H9 (cell line): ENCODE data around the gene RNGTT. TPM values are rescaled to one million over a fixed set of nuclear protein-coding genes. Genes with fewer than 3 reads are reported as not detected.

Source experiments
- DNase-seq: peaks from one replicate; pipeline ENCODE4 v3.0.0-alpha.2; 2017
- H2AFZ ChIP-seq: one replicate; pipeline ENCODE4 v1.6.1; 2013; ENCODE audit warnings: mild to moderate bottlenecking, low read length, control low read depth, moderate library complexity
- H2AK5ac ChIP-seq: 2 replicates; pipeline ENCODE4 v1.6.1; 2013; ENCODE audit warnings: low read length, control low read depth, mixed read lengths; ENCODE audit not compliant: insufficient read length
- H2BK120ac ChIP-seq: one replicate; pipeline ENCODE4 v1.6.1; 2013; ENCODE audit warnings: low read depth, mild to moderate bottlenecking, low read length, control low read depth, inconsistent platforms; ENCODE audit not compliant: poor library complexity, severe bottlenecking
- H2BK12ac ChIP-seq: 2 replicates; pipeline ENCODE4 v1.6.1; 2013; ENCODE audit warnings: low read length, control low read depth, mixed read lengths, low read depth; ENCODE audit not compliant: insufficient read length
- H2BK15ac ChIP-seq: 2 replicates; pipeline ENCODE4 v1.6.1; 2013; ENCODE audit warnings: low read depth, low read length, control low read depth
- H2BK20ac ChIP-seq: one replicate; pipeline ENCODE4 v1.6.1; 2013; ENCODE audit warnings: low read depth, mild to moderate bottlenecking, low read length, control low read depth, inconsistent platforms; ENCODE audit not compliant: poor library complexity, severe bottlenecking
- H2BK5ac ChIP-seq: 2 replicates; pipeline ENCODE4 v1.6.1; 2013; ENCODE audit warnings: low read length, control low read depth, mixed read lengths; ENCODE audit not compliant: insufficient read length
- H3K14ac ChIP-seq: 2 replicates; pipeline ENCODE4 v1.6.1; 2013; ENCODE audit warnings: low read length, control low read depth; ENCODE audit not compliant: insufficient read depth
- H3K18ac ChIP-seq: 2 replicates; pipeline ENCODE4 v1.6.1; 2013; ENCODE audit warnings: low read depth, mild to moderate bottlenecking, mixed read lengths, low read length, control low read depth; ENCODE audit not compliant: insufficient read length
- H3K23ac ChIP-seq: 2 replicates; pipeline ENCODE4 v1.6.1; 2013; ENCODE audit warnings: low read length, control low read depth, mixed read lengths, low read depth; ENCODE audit not compliant: insufficient read length
- H3K23me2 ChIP-seq: 2 replicates; pipeline ENCODE4 v1.6.1; 2013; ENCODE audit warnings: low read depth, mild to moderate bottlenecking, mixed read lengths, low read length, control low read depth; ENCODE audit not compliant: insufficient read length, poor library complexity, severe bottlenecking
- H3K27ac ChIP-seq: 2 replicates; pipeline ENCODE4 v1.5.1; 2013; ENCODE audit warnings: low read length, control low read depth, mixed read lengths, low read depth; ENCODE audit not compliant: insufficient read length
- H3K27me3 ChIP-seq: 2 replicates; pipeline ENCODE4 v1.6.1; 2013; ENCODE audit warnings: low read length, control low read depth, inconsistent platforms; ENCODE audit not compliant: insufficient read depth
- H3K4ac ChIP-seq: 2 replicates; pipeline ENCODE4 v1.6.1; 2013; ENCODE audit warnings: low read depth, mild to moderate bottlenecking, control low read depth, inconsistent platforms, low read length, moderate library complexity
- H3K4me1 ChIP-seq: 2 replicates; pipeline ENCODE4 v1.6.1; 2013; ENCODE audit warnings: low read length, control low read depth, inconsistent platforms; ENCODE audit not compliant: insufficient read depth
- H3K4me2 ChIP-seq: 2 replicates; pipeline ENCODE4 v1.6.1; 2013; ENCODE audit warnings: low read length, control low read depth, mixed read lengths; ENCODE audit not compliant: insufficient read length, insufficient read depth
- H3K56ac ChIP-seq: 2 replicates; pipeline ENCODE4 v1.6.1; 2013; ENCODE audit warnings: low read depth, mild to moderate bottlenecking, mixed read lengths, low read length, control low read depth; ENCODE audit not compliant: insufficient read length
- H3K79me1 ChIP-seq: 2 replicates; pipeline ENCODE4 v1.6.1; 2013; ENCODE audit warnings: low read depth, mild to moderate bottlenecking, moderate library complexity, low read length, control low read depth, inconsistent platforms; ENCODE audit not compliant: insufficient read depth, poor library complexity, severe bottlenecking
- H3K79me2 ChIP-seq: 2 replicates; pipeline ENCODE4 v1.6.1; 2013; ENCODE audit warnings: low read length, control low read depth, inconsistent platforms; ENCODE audit not compliant: insufficient read depth
- H3K9ac ChIP-seq: 2 replicates; pipeline ENCODE4 v1.6.1; 2013; ENCODE audit warnings: low read length, control low read depth, mixed read lengths; ENCODE audit not compliant: insufficient read length; ENCODE audit errors: extremely low read depth
- H3K9me3 ChIP-seq: one replicate; pipeline ENCODE4 v1.6.1; 2013; ENCODE audit warnings: low read depth, low read length, inconsistent platforms; ENCODE audit not compliant: control insufficient read depth
- H3T11ph ChIP-seq: one replicate; pipeline ENCODE4 v1.6.1; 2013; ENCODE audit warnings: mild to moderate bottlenecking, low read length, control low read depth, inconsistent platforms
- H4K20me1 ChIP-seq: one replicate; pipeline ENCODE4 v1.6.1; 2013; ENCODE audit not compliant: control insufficient read depth, insufficient read length, insufficient read depth
- H4K5ac ChIP-seq: 2 replicates; pipeline ENCODE4 v1.6.1; 2013; ENCODE audit warnings: low read depth, mild to moderate bottlenecking, mixed read lengths, low read length, control low read depth; ENCODE audit not compliant: insufficient read length
- H4K8ac ChIP-seq: replicated peaks from 2 replicates; pipeline ENCODE4 v1.6.1; 2013; ENCODE audit warnings: low read length, control low read depth, mixed read lengths, low read depth; ENCODE audit not compliant: insufficient read length
- H4K91ac ChIP-seq: 2 replicates; pipeline ENCODE4 v1.6.1; 2013; ENCODE audit warnings: low read depth, mild to moderate bottlenecking, moderate library complexity, mixed read lengths, low read length, control low read depth; ENCODE audit not compliant: insufficient read length
- H3K27ac Mint-ChIP-seq, 3 experiments: 2 replicates in 2 of 3; 3 replicates in 1 of 3; pipeline ENCODE4 v1.8.0; 2020 to 2021; ENCODE audit warnings: mixed read lengths in 3 of 3, mild to moderate bottlenecking in 1 of 3, moderate library complexity in 1 of 3
- H3K27me3 Mint-ChIP-seq: 2 replicates; pipeline ENCODE4 v1.8.0; 2021; ENCODE audit warnings: low read depth, mild to moderate bottlenecking, moderate library complexity, mixed read lengths
- H3K36me3 Mint-ChIP-seq, 3 experiments: 2 replicates in 2 of 3; 3 replicates in 1 of 3; pipeline ENCODE4 v1.8.0; 2020 to 2021; ENCODE audit warnings: low read depth in 3 of 3, mixed read lengths in 3 of 3; ENCODE audit not compliant: insufficient read depth in 1 of 3
- H3K4me1 Mint-ChIP-seq, 2 experiments: 2 replicates each; pipeline ENCODE4 v1.8.0; 2020; ENCODE audit warnings: mixed read lengths in 2 of 2
- H3K4me3 Mint-ChIP-seq, 2 experiments: 2 replicates in 1 of 2; 3 replicates in 1 of 2; pipeline ENCODE4 v1.8.0; 2020 to 2021; ENCODE audit warnings: mild to moderate bottlenecking in 2 of 2, mixed read lengths in 2 of 2, moderate library complexity in 1 of 2
- H3K9me3 Mint-ChIP-seq, 2 experiments: 2 replicates in 1 of 2; 3 replicates in 1 of 2; pipeline ENCODE4 v1.8.0; 2020; ENCODE audit warnings: mild to moderate bottlenecking in 2 of 2, mixed read lengths in 2 of 2, moderate library complexity in 1 of 2
- CTCF ChIP-seq: fragments of 200-600 bp; sonication (generic); conservative IDR thresholded peaks from 3 replicates; pipeline ENCODE4 v1.8.0; 2021; ENCODE audit warnings: antibody characterized with exemption, mild to moderate bottlenecking
- WGBS: extraction: QIAGEN DNeasy Blood & Tissue Kit; methylation state at CpG from one replicate; pipeline ENCODE4 v1.1.7; 2013; ENCODE audit warnings: missing lambda C conversion rate, low lambda C conversion rate, mixed read lengths; ENCODE audit not compliant: insufficient read length; ENCODE audit errors: extremely low coverage; 5-methylcytosine and 5-hydroxymethylcytosine counted together
- total RNA-seq: library from RNA; stranded (reverse); gene quantifications from 2 replicates; pipeline ENCODE4 v1.2.1, GENCODE V29; 2021

Gene RNGTT
- total RNA-seq, 1 experiment from 2014 or later, result 20.5 TPM

- Histone ChIP-seq H3K56ac (no peak overlapping the region), H3K4me2 (no peak overlapping the region), H3K23ac (no peak overlapping the region), H3K27ac (no peak overlapping the region), H3K79me1 (no peaks in the 10 kb centered on the region), H2AK5ac (no peak overlapping the region), H2BK120ac (no peak overlapping the region), H4K5ac (no peak overlapping the region), H3K18ac (no peak overlapping the region), H4K91ac (no peak overlapping the region), H3K9ac (no peak overlapping the region), H3K9me3 (no peaks in the 10 kb centered on the region), H3K23me2 (no peaks in the 10 kb centered on the region), H2BK5ac (no peak overlapping the region), H3K79me2 (no peaks in the 10 kb centered on the region; the same call in 1 of the 2 replicates), H3K4ac (no peak overlapping the region), H4K8ac (no peak overlapping the region), H3T11ph (no peak overlapping the region), H2BK12ac (no peak overlapping the region), H3K4me1 (no peaks in the 10 kb centered on the region; the same call in 1 of the 2 replicates), H3K27me3 (no peaks in the 10 kb centered on the region), H2BK15ac (no peak overlapping the region), H4K20me1 (no peaks in the 10 kb centered on the region), H2BK20ac (no peak overlapping the region), H2AFZ (no peak overlapping the region), H3K14ac (no peak overlapping the region)
- no peaks in the 10 kb centered on the region for H3K27me3 Mint-ChIP-seq
- no peak for TF ChIP-seq CTCF
- WGBS, result no CpG with 5 or more reads among the region's 1 CpG
- no peak overlapping the region for H3K4me3 Mint-ChIP-seq
- 0 out of 5 replicates have a peak, but pooled peaks cover 0 to 2% of the 10 kb centered on the region in 2 experiments for H3K9me3 Mint-ChIP-seq
- no peak overlapping the region for H3K27ac Mint-ChIP-seq
- H3K4me1 Mint-ChIP-seq, result peaks cover 0 to 3% of the 10 kb centered on the region in 2 experiments; a peak in 1 of 4 replicates
- no peak for DNase-seq
- peaks cover 1 to 6% (median 2%) of the 10 kb centered on the region in 3 experiments; a peak in 6 of 7 replicates for H3K36me3 Mint-ChIP-seq
These were observed 258.4 kb downstream of the RNGTT start for GRCh38 chr6:88704980-88705379.
